HG02884 (cell line): ENCODE results near the gene GLYATL3.
A peak's percentile ranks its signal among the peaks of the same experiment; 100 is the strongest.
"Not testable (repeated sequence)": the region's sequence is repeated elsewhere in the genome, so short reads cannot be mapped to it uniquely, and the experiment has no call there.

Source experiments
- ATAC-seq: cut with Tn5 transposase; IDR thresholded peaks from one replicate; pipeline ENCODE4 v1.9.1; 2021; ENCODE audit warnings: mild to moderate bottlenecking, moderate library complexity; ENCODE audit not compliant: unreplicated experiment

Gene GLYATL3

DNA sequence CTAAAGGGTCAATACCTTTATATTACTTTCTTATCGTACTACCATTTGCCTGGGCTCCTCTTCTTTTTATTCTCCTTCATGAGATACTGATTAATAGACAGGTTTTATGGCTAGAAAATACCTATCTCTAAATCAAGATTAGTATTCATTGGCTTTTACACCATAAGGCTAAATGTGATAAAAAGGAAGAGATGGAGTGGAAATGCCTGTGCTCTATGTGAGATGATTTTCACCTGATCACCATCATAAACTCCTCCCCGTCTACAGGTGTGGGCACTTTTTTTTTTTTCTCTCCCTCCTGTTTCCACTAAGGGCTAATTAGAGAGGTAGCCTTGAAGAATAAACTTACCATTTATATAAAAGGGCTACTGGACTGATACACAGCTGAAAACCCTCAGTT is at the start of gene GLYATL3:
GLYATL3 (plus strand) TSS at position 301 of the 400 bp plus-strand sequence. CDS start 12,068 bp downstream, outside the sequence.
- ATAC-seq: no peak

GRCh38 chr6:49453221-49453620 is 46.5 kb upstream of the GLYATL3 start:
- ATAC-seq: no peak

DNA sequence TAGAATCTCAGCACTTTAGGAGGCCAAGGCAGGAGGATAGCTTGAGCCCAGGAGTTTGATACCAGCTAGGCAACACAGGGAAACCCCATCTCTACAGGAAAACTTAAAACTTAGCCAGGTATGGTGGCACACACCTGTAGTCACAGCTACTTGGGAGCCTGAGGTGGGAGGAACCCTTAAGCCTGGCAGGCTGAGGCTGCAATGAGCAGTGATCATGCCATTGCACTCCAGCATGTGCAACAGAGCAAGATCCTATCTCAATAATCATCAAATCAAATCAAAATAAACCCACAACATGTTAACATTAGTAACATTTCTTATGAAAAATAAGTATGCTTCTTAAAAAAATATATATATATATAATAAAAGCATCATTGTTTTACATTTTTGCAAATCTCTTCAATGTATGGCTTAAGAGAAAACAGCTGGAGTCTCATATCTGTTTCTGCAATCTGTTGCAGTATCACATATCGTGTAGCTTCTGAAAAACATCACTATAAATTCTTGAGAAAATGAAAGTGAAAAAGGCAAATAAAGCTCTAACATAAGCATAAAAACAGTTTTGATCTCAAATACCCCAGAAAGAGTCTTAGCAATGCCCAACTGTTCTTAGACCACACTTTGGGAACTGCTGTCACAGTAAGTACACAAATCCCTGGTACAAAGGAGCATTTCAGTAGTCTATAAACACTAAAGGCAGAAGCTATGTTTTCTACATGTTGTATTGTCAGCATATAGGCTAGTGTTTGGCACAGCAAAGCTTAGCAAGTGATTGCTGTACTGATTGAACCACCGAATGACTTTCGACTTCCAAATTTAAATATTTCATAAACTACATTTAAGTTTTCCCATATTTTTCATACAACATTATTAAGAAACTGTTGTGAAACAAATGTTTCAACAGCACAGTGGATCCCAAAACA is 44.7 kb upstream of the GLYATL3 start:
- peak; percentile 71 for ATAC-seq

DNA sequence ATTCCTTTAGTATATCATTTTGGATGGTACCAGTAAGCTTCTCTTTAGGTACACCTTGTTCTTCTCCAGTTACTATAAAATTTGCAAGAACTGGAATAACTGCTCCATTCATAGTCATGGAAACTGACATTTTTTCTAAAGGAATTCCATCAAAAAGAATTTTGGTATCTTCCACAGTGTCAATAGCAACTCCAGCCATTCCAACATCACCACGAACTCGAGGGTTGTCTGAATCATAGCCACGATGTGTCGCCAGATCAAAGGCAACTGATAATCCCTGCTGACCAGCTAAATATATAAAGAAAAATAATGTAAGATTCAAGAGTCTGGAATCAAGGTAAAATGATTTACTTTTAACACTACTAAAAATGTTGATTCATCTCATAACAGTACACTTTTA is 42.0 kb upstream of the GLYATL3 start:
- ATAC-seq: no peak

DNA sequence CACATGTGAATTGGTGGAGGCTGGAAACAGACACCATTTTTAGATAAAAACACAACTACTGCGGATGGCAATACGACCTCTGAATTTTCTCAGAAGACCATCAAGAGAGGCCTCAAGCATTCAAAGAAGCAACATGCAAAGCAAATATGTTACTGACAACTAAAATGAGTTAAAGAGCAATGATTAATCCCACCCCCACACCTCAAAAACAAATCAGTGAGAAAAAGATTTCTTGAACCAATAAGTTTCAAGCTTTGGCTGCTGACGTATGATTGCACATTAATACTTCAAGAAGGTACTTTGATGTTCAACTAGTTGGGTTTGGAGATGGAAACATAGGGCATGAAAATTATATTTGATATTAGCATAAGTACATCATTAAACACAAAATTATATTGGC is 37.7 kb upstream of the GLYATL3 start:
- no peak for ATAC-seq

- peak; percentile 9 for ATAC-seq
These were observed 37.2 kb upstream of the GLYATL3 start for GRCh38 chr6:49462599-49462926.

GRCh38 chr6:49462927-49463611 is 36.7 kb upstream of the GLYATL3 start, which contains the start of the genes CENPQ and MMUT:
Gene CENPQ (plus strand): TSS chr6:49463370. CDS start chr6:49470177, 6,807 bp downstream.
Gene MMUT (minus strand): TSS chr6:49463253. CDS start chr6:49459466, 3,787 bp downstream.
- peak; percentile 97 for ATAC-seq

- ATAC-seq: no peak
These were observed 36.1 kb upstream of the GLYATL3 start for GRCh38 chr6:49463612-49463967.

GRCh38 chr6:49464691-49465090 is 35.0 kb upstream of the GLYATL3 start:
- ATAC-seq: no peak

DNA sequence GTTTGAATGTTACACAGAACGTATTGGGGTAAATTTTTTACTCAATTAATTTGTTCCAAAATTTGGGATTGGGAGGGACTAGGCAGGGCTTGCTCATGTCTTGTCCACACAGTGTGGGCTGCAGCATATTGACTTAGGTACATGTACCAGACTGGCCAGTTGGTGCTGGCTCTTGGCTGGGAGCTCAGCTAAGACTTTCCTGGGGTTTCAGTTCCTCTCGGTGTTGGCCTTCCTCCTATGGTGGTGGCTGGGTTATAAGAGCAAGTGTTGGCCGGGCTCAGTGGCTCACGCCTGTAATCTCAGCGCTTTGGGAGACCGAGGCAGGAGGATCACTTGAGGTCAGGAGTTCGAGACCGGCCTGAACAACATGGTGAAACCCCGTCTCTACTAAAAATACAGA is 31.7 kb upstream of the GLYATL3 start:
- ATAC-seq: no peak

GRCh38 chr6:49476564-49476963 is 23.2 kb upstream of the GLYATL3 start:
- not testable (repeated sequence) for ATAC-seq

GRCh38 chr6:49479308-49479970 is 20.3 kb upstream of the GLYATL3 start:
- ATAC-seq: no peak

DNA sequence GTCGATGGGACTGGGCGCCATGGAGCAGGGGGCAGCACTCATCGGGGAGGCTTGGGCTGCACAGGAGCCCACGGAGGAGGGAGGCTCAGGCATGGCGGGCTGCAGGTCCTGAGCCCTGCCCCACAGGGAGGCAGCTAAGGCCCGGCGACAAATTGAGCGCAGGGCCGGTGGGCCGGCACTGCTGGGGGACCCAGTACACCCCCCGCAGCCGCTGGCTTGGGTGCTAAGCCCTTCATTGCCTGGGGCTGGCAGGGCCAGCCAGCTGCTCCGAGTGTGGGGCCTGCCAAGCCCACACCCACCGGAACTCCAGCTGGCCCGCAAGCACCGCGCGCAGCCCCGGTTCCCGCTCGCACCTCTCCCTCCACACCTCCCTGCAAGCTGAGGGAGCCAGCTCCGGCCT is 17.9 kb upstream of the GLYATL3 start:
- ATAC-seq: not testable (repeated sequence)

- not testable (repeated sequence) for ATAC-seq
These were observed 16.3 kb upstream of the GLYATL3 start for GRCh38 chr6:49483380-49483779.

- ATAC-seq: no peak
These were observed 9.1 kb upstream of the GLYATL3 start for GRCh38 chr6:49490633-49491032.

- no peak for ATAC-seq
These were observed 2.4 kb upstream of the GLYATL3 start for GRCh38 chr6:49497304-49497703.

GRCh38 chr6:49499126-49499525 is 597 bp upstream of the GLYATL3 start:
- no peak for ATAC-seq

- ATAC-seq: no peak
These were observed 4.9 kb downstream of the GLYATL3 start for GRCh38 chr6:49504666-49505065.

GRCh38 chr6:49506569-49507111 is 6.9 kb downstream of the GLYATL3 start:
- no peak for ATAC-seq

DNA sequence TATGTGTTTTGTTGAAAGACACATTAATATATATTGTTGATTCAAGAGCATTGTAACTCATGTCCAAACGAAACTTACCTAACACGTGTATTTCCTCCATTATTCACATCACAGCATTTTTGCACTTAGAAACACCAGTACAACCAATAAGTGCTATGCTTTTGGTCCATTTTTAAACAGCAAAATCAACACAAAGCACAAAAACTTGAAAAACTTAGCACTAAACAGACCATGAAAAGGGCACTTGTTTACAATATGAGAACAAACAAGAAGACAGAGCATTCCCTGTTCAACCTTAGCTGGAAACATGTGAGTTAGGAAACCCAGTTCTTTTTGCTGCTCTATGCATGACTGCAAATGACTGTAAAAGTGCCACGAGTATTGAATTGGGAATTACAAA is 9.6 kb downstream of the GLYATL3 start:
- no peak for ATAC-seq
